HepG2 (cell line): Measurements from ENCODE around the gene PARVB.

Experiments used
- CREB1 ChIP-seq, 2 experiments: fragments of 450-650 bp in 1 of 2; IDR thresholded peaks; 2 replicates each; pipeline ENCODE4 v1.6.1; 2016 to 2017; ENCODE audit warnings: control low read depth in 1 of 2, mild to moderate bottlenecking in 1 of 2, missing compliant biosample characterization in 1 of 2, missing genetic modification characterization in 1 of 2
- CREM ChIP-seq, 2 experiments: sonication (generic) in 1 of 2; formaldehyde crosslinking in 1 of 2; IDR thresholded peaks; 2 replicates each; pipeline versions ENCODE4 v1.4.0 to v1.6.1; 2016 to 2020; ENCODE audit warnings: antibody characterized with exemption in 1 of 2, mild to moderate bottlenecking in 1 of 2, missing genetic modification reagents in 1 of 2
- MAFF ChIP-seq: IDR thresholded peaks from 2 replicates; pipeline ENCODE4 v1.6.1; 2011; ENCODE audit warnings: low read depth, low read length, improper control_type of control experiment
- MTA3 ChIP-seq: sonication (generic); formaldehyde crosslinking; IDR thresholded peaks from 2 replicates; pipeline ENCODE4 v1.4.0; 2020; ENCODE audit warnings: missing genetic modification reagents
- POLR2A ChIP-seq, 2 experiments: IDR thresholded peaks; 2 replicates each; pipeline ENCODE4 v1.6.1; 2011; ENCODE audit warnings: low read depth in 2 of 2, low read length in 2 of 2, mild to moderate bottlenecking in 1 of 2, moderate library complexity in 1 of 2; ENCODE audit not compliant: insufficient read depth in 1 of 2
- ZNF17 ChIP-seq: sonication (generic); formaldehyde crosslinking; IDR thresholded peaks from 2 replicates; pipeline ENCODE4 v1.5.0; 2020; ENCODE audit warnings: mild to moderate bottlenecking, missing genetic modification reagents
- ZNF878 ChIP-seq: sonication (generic); formaldehyde crosslinking; IDR thresholded peaks from 2 replicates; pipeline ENCODE4 v1.8.1; 2023; ENCODE audit warnings: mild to moderate bottlenecking, missing genetic modification reagents, moderate library complexity
- TF ChIP-seq, protein P1 (sequence below): IDR thresholded peaks from 2 replicates; pipeline ENCODE4 v1.6.1; 2012; ENCODE audit warnings: inconsistent platforms
- TF ChIP-seq, protein P2 (sequence below): IDR thresholded peaks from 2 replicates; pipeline ENCODE4 v1.6.1; 2018; ENCODE audit warnings: missing genetic modification reagents, mild to moderate bottlenecking, missing compliant biosample characterization

DNA sequence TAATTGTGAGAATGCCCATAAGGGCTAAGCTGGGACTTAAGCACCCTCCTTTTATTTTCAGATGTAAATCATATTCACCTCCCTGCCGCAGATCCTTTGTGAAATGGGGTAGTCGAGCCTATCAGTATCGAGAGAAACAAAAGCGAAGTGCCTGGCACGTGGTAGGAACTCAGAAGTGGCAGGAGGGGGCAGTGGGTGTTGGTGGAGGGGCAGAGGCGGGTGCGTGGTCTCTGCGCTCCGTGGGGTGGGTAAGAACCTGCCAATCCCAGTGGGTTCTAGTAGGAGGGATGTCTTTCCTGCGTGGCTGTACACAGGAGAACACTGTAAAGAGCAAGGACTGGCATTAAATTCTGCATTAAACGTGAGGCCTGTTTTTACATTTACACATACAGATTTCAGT lies 21.8 kb upstream of the PARVB start:
- TF ChIP-seq CREB1 (IDR thresholded peaks at IDR 0.05), result no peak
- TF ChIP-seq CREB1 (CRISPR knock-in tag; IDR thresholded peaks at IDR 0.05), result no peak
- TF ChIP-seq MAFF, result no peak
- TF ChIP-seq ZNF17 (CRISPR knock-in tag), result no peak
- TF ChIP-seq ZNF878, result no peak
- TF ChIP-seq, protein P1, sequence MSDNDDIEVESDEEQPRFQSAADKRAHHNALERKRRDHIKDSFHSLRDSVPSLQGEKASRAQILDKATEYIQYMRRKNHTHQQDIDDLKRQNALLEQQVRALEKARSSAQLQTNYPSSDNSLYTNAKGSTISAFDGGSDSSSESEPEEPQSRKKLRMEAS, result no peak
- TF ChIP-seq POLR2A (IDR thresholded peaks at IDR 0.05; ENCODE audit: insufficient read depth in 1 of 2, low read depth in 2 of 2, low read length in 2 of 2), result no peak
- TF ChIP-seq, protein P2, sequence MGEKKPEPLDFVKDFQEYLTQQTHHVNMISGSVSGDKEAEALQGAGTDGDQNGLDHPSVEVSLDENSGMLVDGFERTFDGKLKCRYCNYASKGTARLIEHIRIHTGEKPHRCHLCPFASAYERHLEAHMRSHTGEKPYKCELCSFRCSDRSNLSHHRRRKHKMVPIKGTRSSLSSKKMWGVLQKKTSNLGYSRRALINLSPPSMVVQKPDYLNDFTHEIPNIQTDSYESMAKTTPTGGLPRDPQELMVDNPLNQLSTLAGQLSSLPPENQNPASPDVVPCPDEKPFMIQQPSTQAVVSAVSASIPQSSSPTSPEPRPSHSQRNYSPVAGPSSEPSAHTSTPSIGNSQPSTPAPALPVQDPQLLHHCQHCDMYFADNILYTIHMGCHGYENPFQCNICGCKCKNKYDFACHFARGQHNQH, result no peak
- TF ChIP-seq CREM (IDR thresholded peaks at IDR 0.05), result no peak
- TF ChIP-seq CREM (CRISPR knock-in tag; IDR thresholded peaks at IDR 0.05), result no peak
- no peak for TF ChIP-seq MTA3 (CRISPR knock-in tag)
